Endothelial cell of umbilical vein (primary cell): Measurements from ENCODE around the gene RGS10. TPM values are rescaled to one million over a fixed set of nuclear protein-coding genes. Genes with fewer than 3 reads are reported as not detected.
"Not testable (repeated sequence)": the region's sequence is repeated elsewhere in the genome, so short reads cannot be mapped to it uniquely, and the experiment has no call there.

ENCODE experiments used
- BruUV-seq: library from RNA; stranded (reverse); fragments of 400-500 nt; replicated peaks from 2 replicates; lab custom pipeline; 2021; lab: Mats Ljungman, UMichigan
- CTCF ChIA-PET: fragments of 300-600, 350-600 bp; sonication (Branson Sonifier 250); formaldehyde crosslinking; loops from one replicate; lab custom pipeline; 2021; ENCODE audit warnings: antibody characterized with exemption, inconsistent platforms; lab: Charles Lee
- POLR2A ChIA-PET: fragments of 300-600, 350-600 bp; sonication (Branson Sonifier 250); formaldehyde crosslinking; loops from one replicate; lab custom pipeline; 2021; ENCODE audit warnings: antibody characterized with exemption, inconsistent platforms; lab: Charles Lee
- DNase-seq: peaks from one replicate; pipeline ENCODE4 v3.0.0-alpha.2; 2011; ENCODE audit warnings: low read depth, low spot score
- FAIRE-seq: peaks from 2 replicates; lab custom pipeline; 2011; peaks lifted over from hg19 to GRCh38; lab: Jason Lieb, UNC
- H2AFZ ChIP-seq: 2 replicates; pipeline ENCODE4 v1.6.0; 2012; ENCODE audit warnings: low read depth, low read length, control low read depth, inconsistent platforms
- H3K27ac ChIP-seq: 2 replicates; pipeline ENCODE4 v1.5.1; 2011; ENCODE audit warnings: low read depth, mild to moderate bottlenecking, control low read depth, low read length, moderate library complexity; ENCODE audit not compliant: insufficient read depth
- H3K27me3 ChIP-seq, 2 experiments: 2 replicates each; pipeline versions ENCODE4 v1.6.0 to v1.6.1; 2011; ENCODE audit warnings: low read length in 2 of 2, mixed read lengths in 1 of 2; ENCODE audit not compliant: control insufficient read depth in 2 of 2, insufficient read depth in 2 of 2
- H3K36me3 ChIP-seq, 2 experiments: 2 replicates in 1 of 2; 3 replicates in 1 of 2; pipeline ENCODE4 v1.5.1; 2011; ENCODE audit warnings: low read length in 2 of 2, mild to moderate bottlenecking in 1 of 2, moderate library complexity in 1 of 2; ENCODE audit not compliant: control insufficient read depth in 2 of 2, insufficient read depth in 2 of 2; ENCODE audit errors: extremely low read depth in 1 of 2
- H3K4me1 ChIP-seq: 3 replicates; pipeline ENCODE4 v1.5.1; 2011; ENCODE audit warnings: mild to moderate bottlenecking, low read length; ENCODE audit not compliant: control insufficient read depth, insufficient read depth; ENCODE audit errors: extremely low read depth
- H3K4me2 ChIP-seq: 2 replicates; pipeline ENCODE4 v1.6.1; 2011; ENCODE audit warnings: low read length, control low read depth, mixed read lengths; ENCODE audit not compliant: insufficient read depth
- H3K4me3 ChIP-seq, 3 experiments: fragments of 200-600 bp in 1 of 3; sonication (generic), shearing (Covaris generic) in 1 of 3; replicated peaks in 1 of 3; 2 replicates each; pipeline ENCODE4 v1.5.1; 2011 to 2016; ENCODE audit warnings: control low read depth in 3 of 3, low read length in 3 of 3, mild to moderate bottlenecking in 2 of 3, inconsistent platforms in 1 of 3, low read depth in 1 of 3, moderate library complexity in 1 of 3; ENCODE audit not compliant: insufficient read depth in 1 of 3
- H3K79me2 ChIP-seq: 2 replicates; pipeline ENCODE4 v1.6.0; 2012; ENCODE audit warnings: low read length, inconsistent platforms; ENCODE audit not compliant: control insufficient read depth, insufficient read depth
- H3K9ac ChIP-seq: replicated peaks from 2 replicates; pipeline ENCODE3; 2011; ENCODE audit warnings: low read length, control low read depth; ENCODE audit not compliant: insufficient read depth; ENCODE audit errors: extremely low read depth
- H3K9me1 ChIP-seq: replicated peaks from 3 replicates; pipeline ENCODE4 v1.6.0; 2011; ENCODE audit warnings: mild to moderate bottlenecking, low read length; ENCODE audit not compliant: control insufficient read depth, insufficient read depth; ENCODE audit errors: extremely low read depth
- H3K9me3 ChIP-seq: replicated peaks from 2 replicates; pipeline ENCODE4 v1.5.1; 2012; ENCODE audit warnings: low read length, inconsistent platforms; ENCODE audit not compliant: control insufficient read depth, insufficient read depth
- H4K20me1 ChIP-seq: replicated peaks from 2 replicates; pipeline ENCODE3; 2011; ENCODE audit warnings: mild to moderate bottlenecking, low read length; ENCODE audit not compliant: control insufficient read depth, insufficient read depth; ENCODE audit errors: extremely low read depth
- EZH2 ChIP-seq: IDR thresholded peaks from 2 replicates; pipeline ENCODE4 v1.6.1; 2012; ENCODE audit warnings: borderline replicate concordance, low read depth, mild to moderate bottlenecking, moderate library complexity, low read length, inconsistent platforms; ENCODE audit not compliant: severe bottlenecking
- FOS ChIP-seq: IDR thresholded peaks from 2 replicates; pipeline ENCODE4 v1.6.1; 2011; ENCODE audit warnings: mild to moderate bottlenecking, low read length, moderate library complexity, borderline replicate concordance; ENCODE audit not compliant: insufficient read depth
- GATA2 ChIP-seq: IDR thresholded peaks from 2 replicates; pipeline ENCODE4 v1.7.0; 2011; ENCODE audit warnings: low read depth, mild to moderate bottlenecking, moderate library complexity, mixed read lengths, low read length; ENCODE audit not compliant: insufficient read length, insufficient read depth
- JUN ChIP-seq: IDR thresholded peaks from 2 replicates; pipeline ENCODE4 v1.6.1; 2011; ENCODE audit warnings: borderline replicate concordance, low read depth; ENCODE audit not compliant: insufficient read length, insufficient read depth
- MYC ChIP-seq: IDR thresholded peaks from one replicate; pipeline ENCODE4 v1.6.1; 2011; ENCODE audit warnings: mild to moderate bottlenecking, low read depth, low read length
- POLR2A ChIP-seq: IDR thresholded peaks from 2 replicates; pipeline ENCODE4 v1.6.1; 2012; ENCODE audit warnings: low read depth, mild to moderate bottlenecking, control low read depth, low read length
- POLR2AphosphoS5 ChIP-seq: IDR thresholded peaks from 2 replicates; pipeline ENCODE4 v1.6.1; 2012; ENCODE audit warnings: low read depth, mild to moderate bottlenecking, control low read depth, low read length, moderate library complexity; ENCODE audit not compliant: insufficient read depth
- dilution Hi-C: fragments of 300-500 bp; cut with MboI; formaldehyde crosslinking; loops from one replicate; pipeline ENCODE4 v1.15.0; 2019; ENCODE audit warnings: low sequenced_read_pairs; ENCODE audit not compliant: extremely low pct_ligation_motif_present
- intact Hi-C: fragments of 100-400 bp; cut with micrococcal nuclease; formaldehyde crosslinking; loops from one replicate; pipeline ENCODE4 v1.10.0; 2022
- polyA plus RNA-seq, 4 experiments: library from polyadenylated mRNA; depleted of rRNA in 3 of 4; stranded (reverse) in 3 of 4; unstranded in 1 of 4; fragments of >200 nt; gene quantifications; 2 replicates each; pipeline versions ENCODE4 v1.2.1 to v1.2.3, GENCODE V29; 2011 to 2012; ENCODE audit warnings: missing spikeins in 1 of 4
- total RNA-seq: library from RNA; stranded (reverse); gene quantifications from 2 replicates; pipeline ENCODE4 v1.2.3, GENCODE V29; 2021
- TF ChIP-seq, protein P1 (sequence below), 2 donors: IDR thresholded peaks; 1 replicate in 1 of 2; 2 replicates in 1 of 2; pipeline ENCODE4 v1.5.1; 2011; ENCODE audit warnings: low read length in 2 of 2, mild to moderate bottlenecking in 2 of 2, moderate library complexity in 2 of 2, control low read depth in 1 of 2, inconsistent platforms in 1 of 2, low read depth in 1 of 2; ENCODE audit not compliant: insufficient read depth in 1 of 2; ENCODE audit errors: extremely low read depth in 1 of 2
- TF ChIP-seq, protein P2 (sequence below): IDR thresholded peaks from 2 replicates; pipeline ENCODE4 v1.6.1; 2011; ENCODE audit not compliant: insufficient read depth, insufficient read length

RGS10 gene
- total and polyA plus RNA-seq, 2 donors (not counting 3 experiments of a cell fraction or from before 2014, with no cell fraction given): 7.8 to 22.4 TPM

DNA sequence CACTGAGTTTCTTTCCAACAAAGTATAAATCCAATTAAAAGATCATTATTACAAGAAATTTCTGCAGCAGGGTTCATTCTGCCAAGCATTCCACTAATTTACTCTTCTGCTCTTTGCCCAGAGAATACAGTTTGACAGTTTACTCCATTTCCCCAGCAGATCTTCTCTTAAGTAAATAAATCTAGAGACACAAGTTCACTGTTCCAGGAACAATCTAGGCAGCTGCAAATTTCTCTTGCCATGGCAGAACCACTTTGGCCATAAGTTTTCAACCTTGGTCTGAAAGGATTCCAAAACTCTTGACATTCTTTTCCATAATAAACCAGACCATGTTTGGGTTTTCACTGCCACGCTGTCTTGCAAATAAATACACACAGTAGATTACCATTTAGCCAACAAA is 11.5 kb downstream of the RGS10 start:
- no TSS peak for BruUV-seq
- no peaks in the 10 kb centered on the region for H3K79me2 ChIP-seq

DNA sequence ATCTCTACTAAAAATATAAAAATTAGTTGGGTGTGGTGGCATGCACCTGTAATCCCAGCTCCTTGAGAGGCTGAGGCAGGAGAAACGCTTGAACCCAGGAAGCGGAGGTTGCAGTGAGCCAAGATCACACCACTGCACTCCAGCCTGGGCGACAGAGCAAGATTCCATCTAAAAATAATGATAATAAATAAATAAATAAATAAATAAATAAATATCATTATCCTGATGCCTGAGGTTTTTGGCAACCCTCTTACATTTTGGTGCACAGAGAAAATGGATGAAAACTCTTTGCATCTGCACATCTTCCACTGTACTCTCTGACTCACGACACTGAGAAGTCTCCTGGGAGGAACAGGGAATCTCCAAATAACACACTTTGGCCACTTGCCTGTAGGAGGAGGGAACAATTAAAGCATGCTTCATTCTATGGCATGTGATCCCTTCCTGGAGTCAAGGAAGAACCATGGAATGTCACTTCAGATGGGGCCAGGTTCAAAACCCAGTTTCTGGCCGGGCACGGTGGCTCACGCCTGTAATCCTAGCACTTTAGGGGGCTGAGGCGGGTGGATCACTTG is 13.8 kb downstream of the RGS10 start:
- intact Hi-C loops, H3K4me3 ChIP-seq, FAIRE-seq, H4K20me1 ChIP-seq, POLR2A ChIA-PET, H3K27ac ChIP-seq, dilution Hi-C loops, H3K36me3 ChIP-seq, H3K9me3 ChIP-seq, H3K4me2 ChIP-seq, H3K27me3 ChIP-seq, DNase-seq, H3K4me1 ChIP-seq, H3K79me2 ChIP-seq, BruUV-seq, H2AFZ ChIP-seq, H3K9ac ChIP-seq, H3K9me1 ChIP-seq: not testable (repeated sequence)
- CTCF ChIA-PET: interaction anchor here (2.0 kb wide), 1 partner anchor 14 kb away, joined by 11 read pairs; the partner anchor contains the start of gene RGS10

More for the DNA sequence above, 11.5 kb downstream of the RGS10 start:
- H3K27me3 ChIP-seq: no peaks in the 10 kb centered on the region
- no peaks in the 10 kb centered on the region for H3K4me1 ChIP-seq
- no peak overlapping the region for H3K9ac ChIP-seq
- dilution Hi-C loops (no loop called here), intact Hi-C loops (no loop called here)
- H3K9me3 ChIP-seq: no peaks in the 10 kb centered on the region
- DNase-seq: no peak
- no peaks in the 10 kb centered on the region for H3K36me3 ChIP-seq
- H2AFZ ChIP-seq: no peak overlapping the region
- ChIA-PET CTCF (interaction anchor here (0.9 to 1.4 kb wide), 3 partner anchors 8 to 21 kb away, joined by 3 to 7 read pairs (median 3); no protein-coding TSS in a partner anchor), POLR2A (no interaction called here)
- no peaks in the 10 kb centered on the region for H4K20me1 ChIP-seq
- no peaks in the 10 kb centered on the region for H3K9me1 ChIP-seq
- no peak overlapping the region for H3K4me2 ChIP-seq
- H3K4me3 ChIP-seq: no peak overlapping the region
- no peak for FAIRE-seq
- TF ChIP-seq FOS (no peak), EZH2 (no peak), POLR2A (no peak), JUN (no peak), POLR2AphosphoS5 (no peak), MYC (no peak), GATA2 (no peak)
- TF ChIP-seq, protein P1, sequence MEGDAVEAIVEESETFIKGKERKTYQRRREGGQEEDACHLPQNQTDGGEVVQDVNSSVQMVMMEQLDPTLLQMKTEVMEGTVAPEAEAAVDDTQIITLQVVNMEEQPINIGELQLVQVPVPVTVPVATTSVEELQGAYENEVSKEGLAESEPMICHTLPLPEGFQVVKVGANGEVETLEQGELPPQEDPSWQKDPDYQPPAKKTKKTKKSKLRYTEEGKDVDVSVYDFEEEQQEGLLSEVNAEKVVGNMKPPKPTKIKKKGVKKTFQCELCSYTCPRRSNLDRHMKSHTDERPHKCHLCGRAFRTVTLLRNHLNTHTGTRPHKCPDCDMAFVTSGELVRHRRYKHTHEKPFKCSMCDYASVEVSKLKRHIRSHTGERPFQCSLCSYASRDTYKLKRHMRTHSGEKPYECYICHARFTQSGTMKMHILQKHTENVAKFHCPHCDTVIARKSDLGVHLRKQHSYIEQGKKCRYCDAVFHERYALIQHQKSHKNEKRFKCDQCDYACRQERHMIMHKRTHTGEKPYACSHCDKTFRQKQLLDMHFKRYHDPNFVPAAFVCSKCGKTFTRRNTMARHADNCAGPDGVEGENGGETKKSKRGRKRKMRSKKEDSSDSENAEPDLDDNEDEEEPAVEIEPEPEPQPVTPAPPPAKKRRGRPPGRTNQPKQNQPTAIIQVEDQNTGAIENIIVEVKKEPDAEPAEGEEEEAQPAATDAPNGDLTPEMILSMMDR (IDR thresholded peaks at IDR 0.05; ENCODE audit: extremely low read depth in 1 of 2, insufficient read depth in 1 of 2, low read depth in 1 of 2, low read length in 2 of 2): no peak
- TF ChIP-seq, protein P2, sequence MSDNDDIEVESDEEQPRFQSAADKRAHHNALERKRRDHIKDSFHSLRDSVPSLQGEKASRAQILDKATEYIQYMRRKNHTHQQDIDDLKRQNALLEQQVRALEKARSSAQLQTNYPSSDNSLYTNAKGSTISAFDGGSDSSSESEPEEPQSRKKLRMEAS: no peak
- no peak overlapping the region for H3K27ac ChIP-seq
